H9 (cell line): ENCODE data around the gene TJP3. TPM values are rescaled to one million over a fixed set of nuclear protein-coding genes. Genes with fewer than 3 reads are reported as not detected.

Source experiments
- DNase-seq: peaks from one replicate; pipeline ENCODE4 v3.0.0-alpha.2; 2017
- H2AFZ ChIP-seq: one replicate; pipeline ENCODE4 v1.6.1; 2013; ENCODE audit warnings: mild to moderate bottlenecking, low read length, control low read depth, moderate library complexity
- H2AK5ac ChIP-seq: 2 replicates; pipeline ENCODE4 v1.6.1; 2013; ENCODE audit warnings: low read length, control low read depth, mixed read lengths; ENCODE audit not compliant: insufficient read length
- H2BK120ac ChIP-seq: one replicate; pipeline ENCODE4 v1.6.1; 2013; ENCODE audit warnings: low read depth, mild to moderate bottlenecking, low read length, control low read depth, inconsistent platforms; ENCODE audit not compliant: poor library complexity, severe bottlenecking
- H2BK12ac ChIP-seq: 2 replicates; pipeline ENCODE4 v1.6.1; 2013; ENCODE audit warnings: low read length, control low read depth, mixed read lengths, low read depth; ENCODE audit not compliant: insufficient read length
- H2BK15ac ChIP-seq: 2 replicates; pipeline ENCODE4 v1.6.1; 2013; ENCODE audit warnings: low read depth, low read length, control low read depth
- H2BK20ac ChIP-seq: one replicate; pipeline ENCODE4 v1.6.1; 2013; ENCODE audit warnings: low read depth, mild to moderate bottlenecking, low read length, control low read depth, inconsistent platforms; ENCODE audit not compliant: poor library complexity, severe bottlenecking
- H2BK5ac ChIP-seq: 2 replicates; pipeline ENCODE4 v1.6.1; 2013; ENCODE audit warnings: low read length, control low read depth, mixed read lengths; ENCODE audit not compliant: insufficient read length
- H3K14ac ChIP-seq: 2 replicates; pipeline ENCODE4 v1.6.1; 2013; ENCODE audit warnings: low read length, control low read depth; ENCODE audit not compliant: insufficient read depth
- H3K18ac ChIP-seq: 2 replicates; pipeline ENCODE4 v1.6.1; 2013; ENCODE audit warnings: low read depth, mild to moderate bottlenecking, mixed read lengths, low read length, control low read depth; ENCODE audit not compliant: insufficient read length
- H3K23ac ChIP-seq: 2 replicates; pipeline ENCODE4 v1.6.1; 2013; ENCODE audit warnings: low read length, control low read depth, mixed read lengths, low read depth; ENCODE audit not compliant: insufficient read length
- H3K23me2 ChIP-seq: 2 replicates; pipeline ENCODE4 v1.6.1; 2013; ENCODE audit warnings: low read depth, mild to moderate bottlenecking, mixed read lengths, low read length, control low read depth; ENCODE audit not compliant: insufficient read length, poor library complexity, severe bottlenecking
- H3K27ac ChIP-seq: 2 replicates; pipeline ENCODE4 v1.5.1; 2013; ENCODE audit warnings: low read length, control low read depth, mixed read lengths, low read depth; ENCODE audit not compliant: insufficient read length
- H3K27me3 ChIP-seq: 2 replicates; pipeline ENCODE4 v1.6.1; 2013; ENCODE audit warnings: low read length, control low read depth, inconsistent platforms; ENCODE audit not compliant: insufficient read depth
- H3K4ac ChIP-seq: 2 replicates; pipeline ENCODE4 v1.6.1; 2013; ENCODE audit warnings: low read depth, mild to moderate bottlenecking, control low read depth, inconsistent platforms, low read length, moderate library complexity
- H3K4me1 ChIP-seq: 2 replicates; pipeline ENCODE4 v1.6.1; 2013; ENCODE audit warnings: low read length, control low read depth, inconsistent platforms; ENCODE audit not compliant: insufficient read depth
- H3K4me2 ChIP-seq: 2 replicates; pipeline ENCODE4 v1.6.1; 2013; ENCODE audit warnings: low read length, control low read depth, mixed read lengths; ENCODE audit not compliant: insufficient read length, insufficient read depth
- H3K56ac ChIP-seq: 2 replicates; pipeline ENCODE4 v1.6.1; 2013; ENCODE audit warnings: low read depth, mild to moderate bottlenecking, mixed read lengths, low read length, control low read depth; ENCODE audit not compliant: insufficient read length
- H3K79me1 ChIP-seq: 2 replicates; pipeline ENCODE4 v1.6.1; 2013; ENCODE audit warnings: low read depth, mild to moderate bottlenecking, moderate library complexity, low read length, control low read depth, inconsistent platforms; ENCODE audit not compliant: insufficient read depth, poor library complexity, severe bottlenecking
- H3K79me2 ChIP-seq: 2 replicates; pipeline ENCODE4 v1.6.1; 2013; ENCODE audit warnings: low read length, control low read depth, inconsistent platforms; ENCODE audit not compliant: insufficient read depth
- H3K9ac ChIP-seq: 2 replicates; pipeline ENCODE4 v1.6.1; 2013; ENCODE audit warnings: low read length, control low read depth, mixed read lengths; ENCODE audit not compliant: insufficient read length; ENCODE audit errors: extremely low read depth
- H3K9me3 ChIP-seq: one replicate; pipeline ENCODE4 v1.6.1; 2013; ENCODE audit warnings: low read depth, low read length, inconsistent platforms; ENCODE audit not compliant: control insufficient read depth
- H3T11ph ChIP-seq: one replicate; pipeline ENCODE4 v1.6.1; 2013; ENCODE audit warnings: mild to moderate bottlenecking, low read length, control low read depth, inconsistent platforms
- H4K20me1 ChIP-seq: one replicate; pipeline ENCODE4 v1.6.1; 2013; ENCODE audit not compliant: control insufficient read depth, insufficient read length, insufficient read depth
- H4K5ac ChIP-seq: 2 replicates; pipeline ENCODE4 v1.6.1; 2013; ENCODE audit warnings: low read depth, mild to moderate bottlenecking, mixed read lengths, low read length, control low read depth; ENCODE audit not compliant: insufficient read length
- H4K8ac ChIP-seq: replicated peaks from 2 replicates; pipeline ENCODE4 v1.6.1; 2013; ENCODE audit warnings: low read length, control low read depth, mixed read lengths, low read depth; ENCODE audit not compliant: insufficient read length
- H4K91ac ChIP-seq: 2 replicates; pipeline ENCODE4 v1.6.1; 2013; ENCODE audit warnings: low read depth, mild to moderate bottlenecking, moderate library complexity, mixed read lengths, low read length, control low read depth; ENCODE audit not compliant: insufficient read length
- H3K27ac Mint-ChIP-seq, 3 experiments: 2 replicates in 2 of 3; 3 replicates in 1 of 3; pipeline ENCODE4 v1.8.0; 2020 to 2021; ENCODE audit warnings: mixed read lengths in 3 of 3, mild to moderate bottlenecking in 1 of 3, moderate library complexity in 1 of 3
- H3K27me3 Mint-ChIP-seq: 2 replicates; pipeline ENCODE4 v1.8.0; 2021; ENCODE audit warnings: low read depth, mild to moderate bottlenecking, moderate library complexity, mixed read lengths
- H3K36me3 Mint-ChIP-seq, 3 experiments: 2 replicates in 2 of 3; 3 replicates in 1 of 3; pipeline ENCODE4 v1.8.0; 2020 to 2021; ENCODE audit warnings: low read depth in 3 of 3, mixed read lengths in 3 of 3; ENCODE audit not compliant: insufficient read depth in 1 of 3
- H3K4me1 Mint-ChIP-seq, 2 experiments: 2 replicates each; pipeline ENCODE4 v1.8.0; 2020; ENCODE audit warnings: mixed read lengths in 2 of 2
- H3K4me3 Mint-ChIP-seq, 2 experiments: 2 replicates in 1 of 2; 3 replicates in 1 of 2; pipeline ENCODE4 v1.8.0; 2020 to 2021; ENCODE audit warnings: mild to moderate bottlenecking in 2 of 2, mixed read lengths in 2 of 2, moderate library complexity in 1 of 2
- H3K9me3 Mint-ChIP-seq, 2 experiments: 2 replicates in 1 of 2; 3 replicates in 1 of 2; pipeline ENCODE4 v1.8.0; 2020; ENCODE audit warnings: mild to moderate bottlenecking in 2 of 2, mixed read lengths in 2 of 2, moderate library complexity in 1 of 2
- CTCF ChIP-seq: fragments of 200-600 bp; sonication (generic); conservative IDR thresholded peaks from 3 replicates; pipeline ENCODE4 v1.8.0; 2021; ENCODE audit warnings: antibody characterized with exemption, mild to moderate bottlenecking
- WGBS: extraction: QIAGEN DNeasy Blood & Tissue Kit; methylation state at CpG from one replicate; pipeline ENCODE4 v1.1.7; 2013; ENCODE audit warnings: missing lambda C conversion rate, low lambda C conversion rate, mixed read lengths; ENCODE audit not compliant: insufficient read length; ENCODE audit errors: extremely low coverage; 5-methylcytosine and 5-hydroxymethylcytosine counted together
- total RNA-seq: library from RNA; stranded (reverse); gene quantifications from 2 replicates; pipeline ENCODE4 v1.2.1, GENCODE V29; 2021

TJP3 gene
- total RNA-seq, 1 experiment from 2014 or later = 27.3 TPM

- Histone ChIP-seq H3K79me1 (no peaks in the 10 kb centered on the region), H3K4me1 (no peaks in the 10 kb centered on the region), H4K5ac (no peak overlapping the region), H3K9ac (no peak overlapping the region), H3K23me2 (no peaks in the 10 kb centered on the region), H3K18ac (no peak overlapping the region), H3K79me2 (no peaks in the 10 kb centered on the region), H3T11ph (no peak overlapping the region), H2BK5ac (no peak overlapping the region), H3K56ac (no peak overlapping the region), H2BK12ac (no peak overlapping the region), H4K8ac (no peak overlapping the region), H2AFZ (no peak overlapping the region), H4K20me1 (no peaks in the 10 kb centered on the region), H2BK15ac (no peak overlapping the region), H2AK5ac (no peak overlapping the region), H3K4ac (no peak overlapping the region), H3K27me3 (no peaks in the 10 kb centered on the region), H3K4me2 (no peak overlapping the region), H3K14ac (no peak overlapping the region; the same call in 1 of the 2 replicates), H2BK20ac (no peak overlapping the region), H2BK120ac (no peak overlapping the region), H3K23ac (no peak overlapping the region), H4K91ac (no peak overlapping the region), H3K9me3 (no peaks in the 10 kb centered on the region), H3K27ac (no peak overlapping the region)
- H3K27ac Mint-ChIP-seq = no peak overlapping the region
- H3K4me3 Mint-ChIP-seq = no peak overlapping the region
- no peaks in the 10 kb centered on the region; a peak in 1 of 7 replicates for H3K36me3 Mint-ChIP-seq
- peaks cover 7 to 17% of the 10 kb centered on the region in 2 experiments for H3K9me3 Mint-ChIP-seq
- H3K4me1 Mint-ChIP-seq = peaks cover 3 to 6% of the 10 kb centered on the region in 2 experiments; a peak in 3 of 4 replicates
- peaks cover 44% of the 10 kb centered on the region for H3K27me3 Mint-ChIP-seq
- no peak for TF ChIP-seq CTCF
- WGBS = no CpG with 5 or more reads among the region's 3 CpGs
- DNase-seq = no peak
Observed at GRCh38 chr19:3793799-3794198, 85.6 kb downstream of the TJP3 start.
